GM18498 (cell line): ENCODE measurements around the gene PRKACA.

Experiments used
- ATAC-seq: cut with Tn5 transposase; IDR thresholded peaks from one replicate; pipeline ENCODE4 v1.9.1; 2021; ENCODE audit warnings: mild to moderate bottlenecking, moderate library complexity; ENCODE audit not compliant: unreplicated experiment

Gene PRKACA

DNA sequence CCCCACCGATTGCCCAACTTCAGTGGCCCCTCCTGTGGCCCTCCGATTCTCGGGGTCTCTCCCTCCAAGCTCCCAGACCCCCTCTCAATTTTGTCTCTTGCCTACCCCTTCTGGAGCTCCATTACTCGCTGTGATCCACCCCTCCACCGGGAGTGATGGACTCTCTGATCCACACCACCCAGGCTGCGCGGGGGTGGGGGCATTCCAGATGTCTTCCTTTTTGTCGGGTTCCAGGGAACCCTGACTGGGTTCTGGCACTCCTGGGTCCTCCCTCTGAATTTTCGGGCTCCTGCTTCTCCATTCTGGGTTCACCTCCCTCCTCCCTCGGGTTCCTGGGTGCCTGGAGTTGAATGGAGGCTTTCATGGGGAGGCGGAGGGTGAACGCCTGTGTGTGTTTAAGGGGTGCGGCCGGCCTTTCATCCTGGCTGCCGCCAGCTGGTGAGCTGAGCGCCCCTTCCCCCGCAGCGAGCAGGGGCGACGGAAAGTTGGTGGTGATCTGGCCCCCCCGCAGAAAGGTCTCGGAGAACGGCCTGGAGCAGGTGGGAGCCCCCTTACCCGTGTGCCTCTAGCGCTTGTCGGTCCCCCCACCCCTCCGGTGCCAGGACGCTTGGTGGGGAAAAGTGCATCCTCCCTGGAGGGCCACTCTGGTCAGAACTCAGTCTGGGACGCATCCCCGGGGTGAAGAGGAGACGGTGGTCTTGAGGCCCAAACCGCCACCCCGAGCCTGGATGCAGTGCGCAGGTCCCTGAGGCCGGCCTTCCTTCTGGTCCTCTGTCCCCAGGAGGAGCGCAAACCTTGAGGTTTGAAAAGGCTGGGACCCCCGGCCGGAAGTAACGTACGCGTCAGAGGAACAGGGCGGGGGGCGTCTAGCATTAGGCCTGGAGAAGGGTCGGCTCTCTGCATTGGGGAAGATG lies 43.4 kb downstream of the PRKACA start:
- ATAC-seq: no peak

GRCh38 chr19:14073261-14073924 lies 44.2 kb downstream of the PRKACA start:
- ATAC-seq: peak; percentile 55

DNA sequence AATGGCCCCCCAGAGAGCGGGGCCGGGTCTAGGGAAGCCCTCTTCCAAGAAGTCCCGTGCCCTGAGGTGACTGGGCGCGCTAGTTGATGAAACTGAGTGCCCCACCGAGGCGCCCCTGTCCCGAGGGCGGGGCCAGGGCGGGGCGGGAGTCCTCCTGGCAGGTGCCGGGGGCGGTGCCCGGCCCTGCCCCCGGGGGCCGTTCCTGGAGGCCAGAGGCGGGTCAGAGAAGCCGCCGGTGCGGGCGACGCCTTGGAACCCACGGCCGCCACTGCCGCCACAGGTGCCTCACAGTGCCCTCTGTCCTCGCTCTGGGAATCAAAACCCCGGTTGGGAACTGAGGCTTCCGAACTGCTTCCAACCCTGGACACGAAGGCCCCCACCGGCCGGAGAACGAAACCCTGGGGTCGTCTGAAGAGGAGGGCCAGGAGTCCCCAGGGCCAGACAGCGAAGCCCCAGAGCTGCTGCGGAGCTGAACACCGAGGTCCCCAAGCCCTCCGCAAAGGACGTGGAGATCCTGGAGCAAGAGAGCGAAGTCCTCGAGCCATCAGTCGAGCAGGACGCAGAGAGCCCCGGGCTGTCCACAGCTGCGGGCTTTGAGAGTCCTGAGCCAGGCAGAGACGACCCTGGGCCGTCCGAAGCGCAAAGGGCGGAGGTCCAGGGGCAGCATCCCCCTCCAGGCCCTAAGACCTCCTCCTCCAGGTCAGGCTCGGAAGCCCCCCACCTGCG lies 44.9 kb downstream of the PRKACA start, which contains the start of gene MISP3:
Gene MISP3 (plus strand): TSS at position 252 of the 726 bp plus-strand sequence. CDS start 524 bp downstream, outside the sequence.
- ATAC-seq: peak; percentile 36

DNA sequence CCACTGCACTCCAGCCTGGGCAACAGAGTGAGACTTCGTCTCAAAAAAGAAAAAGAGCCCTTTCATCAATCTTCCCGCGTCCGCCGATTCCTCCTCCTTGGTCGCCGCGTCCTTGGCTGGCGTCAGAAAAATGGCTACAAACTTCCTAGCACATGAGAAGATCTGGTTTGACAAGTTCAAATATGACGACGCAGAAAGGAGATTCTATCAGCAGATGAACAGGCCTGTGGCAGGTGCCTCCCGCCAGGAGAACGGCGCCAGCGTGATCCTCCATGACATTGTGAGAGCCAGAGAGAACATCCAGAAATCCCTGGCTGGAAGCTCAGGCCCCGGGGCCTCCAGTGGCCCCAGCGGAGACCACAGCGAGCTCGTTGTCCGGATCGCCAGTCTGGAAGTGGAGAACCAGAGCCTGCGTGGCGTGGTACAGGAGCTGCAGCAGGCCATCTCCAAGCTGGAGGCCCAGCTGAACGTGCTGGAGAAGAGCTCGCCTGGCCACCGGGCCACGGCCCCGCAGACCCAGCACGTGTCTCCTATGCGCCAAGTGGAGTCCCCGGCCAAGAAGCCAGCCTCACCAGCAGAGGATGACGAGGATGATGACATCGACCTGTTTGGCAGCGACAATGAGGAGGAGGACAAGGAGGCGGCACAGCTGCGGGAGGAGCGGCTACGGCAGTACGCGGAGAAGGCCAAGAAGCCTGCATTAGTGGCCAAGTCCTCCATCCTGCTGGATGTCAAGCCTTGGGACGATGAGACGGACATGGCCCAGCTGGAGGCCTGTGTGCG lies 47.1 kb downstream of the PRKACA start:
- no peak for ATAC-seq

GRCh38 chr19:14066134-14066533 lies 51.4 kb downstream of the PRKACA start:
- no peak for ATAC-seq

- ATAC-seq: no peak
Observed at GRCh38 chr19:14063105-14063504, 54.5 kb downstream of the PRKACA start.

GRCh38 chr19:14062558-14062855 lies 55.1 kb downstream of the PRKACA start:
- no peak for ATAC-seq

- no peak for ATAC-seq
Observed at GRCh38 chr19:14061751-14062557, 55.6 kb downstream of the PRKACA start, which contains the start of gene PALM3. PALM3 (minus strand) TSS chr19:14062076; CDS start chr19:14061980, 96 bp downstream.

DNA sequence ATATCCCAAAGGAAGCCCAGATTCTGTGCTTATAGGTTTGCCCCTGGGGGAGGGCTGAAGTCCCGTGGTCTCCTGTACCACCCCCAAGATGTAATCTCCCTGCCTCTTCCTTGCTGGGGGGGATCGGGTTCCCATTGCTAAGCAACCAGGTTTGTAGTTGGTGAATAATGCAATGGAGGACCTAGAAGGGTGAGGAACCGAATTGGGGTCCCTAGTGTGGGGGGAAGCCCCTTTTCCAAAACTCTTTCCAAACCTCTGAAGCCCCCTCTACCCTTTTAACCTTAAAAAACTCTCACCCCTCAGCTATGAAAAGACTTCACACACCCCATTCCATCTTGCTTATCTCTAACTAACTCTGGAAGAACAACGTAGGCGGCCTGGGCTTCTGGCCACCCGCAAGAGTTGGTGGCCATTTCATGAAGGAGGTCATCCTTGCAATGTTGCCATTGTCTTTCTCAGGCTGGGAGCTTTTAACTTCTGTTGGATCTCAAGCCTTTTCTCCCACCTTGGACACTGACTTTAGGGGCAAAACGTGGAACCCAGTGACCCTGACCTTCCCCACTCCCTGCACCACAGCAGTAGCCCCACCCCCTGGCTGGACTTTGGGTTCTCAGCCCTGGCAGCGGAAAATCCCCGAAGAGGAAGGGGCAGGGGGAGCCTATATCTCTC lies 56.3 kb downstream of the PRKACA start:
- no peak for ATAC-seq

GRCh38 chr19:14059652-14060155 lies 57.9 kb downstream of the PRKACA start:
- ATAC-seq: no peak

- ATAC-seq: no peak
Observed at GRCh38 chr19:14059093-14059480, 58.5 kb downstream of the PRKACA start.

GRCh38 chr19:14058182-14059092 lies 59.1 kb downstream of the PRKACA start:
- no peak for ATAC-seq

DNA sequence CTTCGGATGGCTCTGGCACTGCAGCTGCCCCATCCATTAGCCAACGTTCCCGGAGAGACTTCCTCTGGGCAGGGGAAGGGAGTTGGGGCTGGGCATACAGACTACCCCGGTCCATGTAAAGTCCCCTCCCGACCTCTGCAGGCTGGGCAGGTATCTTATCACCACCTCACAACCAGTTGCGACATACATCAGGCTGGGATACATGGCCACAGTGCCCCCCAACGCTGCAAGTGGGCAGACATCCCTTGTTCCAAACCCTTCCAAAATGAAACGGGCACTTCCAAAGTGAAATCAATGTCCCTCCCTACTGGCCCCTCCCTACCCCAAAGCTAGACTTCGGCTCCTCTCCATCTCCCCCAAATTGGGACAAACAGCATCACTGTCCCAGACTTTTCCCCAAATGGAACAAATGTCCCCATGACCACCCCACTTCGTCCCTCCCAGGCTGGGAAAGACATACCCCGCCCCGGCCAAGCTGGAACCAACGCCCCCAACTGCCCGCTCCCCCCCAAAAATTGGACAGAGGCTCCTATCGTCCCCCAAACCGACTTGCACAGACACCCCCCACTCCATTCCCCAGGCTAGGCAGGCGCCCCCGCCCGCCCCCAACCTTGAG lies 60.7 kb downstream of the PRKACA start:
- no peak for ATAC-seq

DNA sequence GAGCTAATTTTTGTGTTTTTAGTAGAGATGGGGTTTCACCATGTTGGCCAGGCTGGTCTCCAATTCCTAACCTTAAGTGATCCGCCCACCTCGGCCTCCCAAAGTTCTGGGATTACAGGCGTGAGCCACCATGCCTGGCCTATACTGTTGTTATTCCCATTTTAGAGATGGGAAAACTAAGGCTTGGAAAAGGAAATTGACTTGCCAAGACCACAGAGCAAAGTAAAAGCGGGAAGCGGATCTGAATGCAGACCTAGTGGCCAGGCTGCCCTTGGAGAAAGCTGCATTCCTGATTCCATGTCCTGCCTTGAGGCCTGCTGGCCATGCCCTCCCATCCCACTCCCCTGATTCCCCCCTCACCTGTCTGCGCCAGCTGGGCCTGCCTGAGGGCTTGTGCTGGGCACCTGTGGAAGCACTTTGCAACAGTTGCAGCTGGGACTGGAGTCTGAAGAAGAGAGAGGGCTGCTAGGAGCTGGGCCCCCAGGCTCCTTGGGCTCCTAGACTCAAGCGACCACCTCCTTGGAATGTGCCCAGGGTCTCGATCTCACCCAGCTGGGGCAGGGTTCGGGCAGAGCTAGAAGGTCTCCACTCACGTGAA lies 61.4 kb downstream of the PRKACA start:
- no peak for ATAC-seq

GRCh38 chr19:14055396-14055795 lies 62.2 kb downstream of the PRKACA start:
- ATAC-seq: no peak

GRCh38 chr19:14054721-14055120 lies 62.8 kb downstream of the PRKACA start:
- no peak for ATAC-seq

DNA sequence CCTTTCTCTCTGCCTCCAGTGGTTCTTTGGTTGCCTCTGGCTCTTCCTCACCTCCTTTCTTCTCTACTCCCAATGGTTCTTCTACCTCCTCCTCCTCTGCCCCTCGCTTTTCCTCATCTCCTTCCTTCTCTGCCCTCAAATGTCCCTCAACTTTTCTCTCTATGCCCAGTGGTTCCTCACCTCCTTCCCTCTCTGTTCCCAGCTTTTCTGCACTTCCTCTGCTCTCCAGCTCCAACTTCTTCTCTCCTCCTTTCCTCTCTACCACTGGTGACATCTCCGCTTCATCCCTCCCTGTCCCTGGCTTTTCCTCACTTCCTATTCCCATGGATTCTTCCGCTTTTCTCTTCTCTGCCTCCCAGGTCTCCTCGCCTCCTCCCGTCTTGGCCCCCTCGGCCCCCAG lies 63.5 kb downstream of the PRKACA start:
- no peak for ATAC-seq
